Measurements from ENCODE around the gene CHID1.

The CHID1 gene

DNA sequence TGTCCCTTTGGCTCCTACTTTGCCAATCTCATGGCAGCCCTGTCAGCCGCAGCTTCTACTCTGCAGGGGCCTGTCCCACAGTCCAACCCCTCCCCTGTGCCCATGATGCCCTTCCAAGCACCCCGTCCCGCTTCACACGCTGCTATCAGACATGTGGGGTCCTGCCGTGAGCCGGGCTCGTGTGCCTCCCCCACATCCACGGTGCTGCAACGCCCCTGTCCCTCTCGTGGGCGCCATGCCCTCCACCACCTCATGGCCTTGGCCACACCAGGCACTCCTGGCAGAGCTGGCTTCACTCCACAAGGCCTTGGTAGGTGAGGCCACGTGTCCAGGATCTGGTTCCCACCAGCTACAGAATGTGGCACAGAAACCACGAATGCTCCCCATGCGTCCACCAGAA lies 23.0 kb downstream of the CHID1 start:
- TF ChIP-seq, protein P1, sequence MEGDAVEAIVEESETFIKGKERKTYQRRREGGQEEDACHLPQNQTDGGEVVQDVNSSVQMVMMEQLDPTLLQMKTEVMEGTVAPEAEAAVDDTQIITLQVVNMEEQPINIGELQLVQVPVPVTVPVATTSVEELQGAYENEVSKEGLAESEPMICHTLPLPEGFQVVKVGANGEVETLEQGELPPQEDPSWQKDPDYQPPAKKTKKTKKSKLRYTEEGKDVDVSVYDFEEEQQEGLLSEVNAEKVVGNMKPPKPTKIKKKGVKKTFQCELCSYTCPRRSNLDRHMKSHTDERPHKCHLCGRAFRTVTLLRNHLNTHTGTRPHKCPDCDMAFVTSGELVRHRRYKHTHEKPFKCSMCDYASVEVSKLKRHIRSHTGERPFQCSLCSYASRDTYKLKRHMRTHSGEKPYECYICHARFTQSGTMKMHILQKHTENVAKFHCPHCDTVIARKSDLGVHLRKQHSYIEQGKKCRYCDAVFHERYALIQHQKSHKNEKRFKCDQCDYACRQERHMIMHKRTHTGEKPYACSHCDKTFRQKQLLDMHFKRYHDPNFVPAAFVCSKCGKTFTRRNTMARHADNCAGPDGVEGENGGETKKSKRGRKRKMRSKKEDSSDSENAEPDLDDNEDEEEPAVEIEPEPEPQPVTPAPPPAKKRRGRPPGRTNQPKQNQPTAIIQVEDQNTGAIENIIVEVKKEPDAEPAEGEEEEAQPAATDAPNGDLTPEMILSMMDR (IDR thresholded peaks at IDR 0.05; ENCODE audit: insufficient read depth, low read length, poor library complexity, severe bottlenecking), result no peak
- H3K27me3 ChIP-seq (replicated peaks; ENCODE audit: control insufficient read depth, insufficient read depth, low read length), result no peaks in the 10 kb centered on the region
- H3K36me3 ChIP-seq (ENCODE audit: control insufficient read depth, insufficient read depth, low read length), result peaks cover 10% of the 10 kb centered on the region
- no peak for DNase-seq (ENCODE audit: extremely low read depth, insufficient read length)
- no peak overlapping the region for H3K4me3 ChIP-seq (replicated peaks; ENCODE audit: low read depth, low read length)

- Histone ChIP-seq H3K4me3 (replicated peaks; ENCODE audit: low read depth, low read length) (no peak overlapping the region), H3K27me3 (replicated peaks; ENCODE audit: control insufficient read depth, insufficient read depth, low read length) (no peaks in the 10 kb centered on the region), H3K36me3 (ENCODE audit: control insufficient read depth, insufficient read depth, low read length) (peaks cover 10% of the 10 kb centered on the region)
- TF ChIP-seq, protein P1 (IDR thresholded peaks at IDR 0.05; ENCODE audit: insufficient read depth, low read length, poor library complexity, severe bottlenecking), result no peak
- no peak for DNase-seq (ENCODE audit: extremely low read depth, insufficient read length)
These were observed 24.0 kb downstream of the CHID1 start for GRCh38 chr11:886568-886967.

GRCh38 chr11:884578-885070 lies 26.0 kb downstream of the CHID1 start:
- Histone ChIP-seq H3K27me3 (replicated peaks; ENCODE audit: control insufficient read depth, insufficient read depth, low read length) (no peaks in the 10 kb centered on the region), H3K4me3 (replicated peaks; ENCODE audit: low read depth, low read length) (no peak overlapping the region), H3K36me3 (ENCODE audit: control insufficient read depth, insufficient read depth, low read length) (peaks cover 13% of the 10 kb centered on the region)
- TF ChIP-seq, protein P1 (IDR thresholded peaks at IDR 0.05; ENCODE audit: insufficient read depth, low read length, poor library complexity, severe bottlenecking), result no peak
- DNase-seq (ENCODE audit: extremely low read depth, insufficient read length), result no peak

DNA sequence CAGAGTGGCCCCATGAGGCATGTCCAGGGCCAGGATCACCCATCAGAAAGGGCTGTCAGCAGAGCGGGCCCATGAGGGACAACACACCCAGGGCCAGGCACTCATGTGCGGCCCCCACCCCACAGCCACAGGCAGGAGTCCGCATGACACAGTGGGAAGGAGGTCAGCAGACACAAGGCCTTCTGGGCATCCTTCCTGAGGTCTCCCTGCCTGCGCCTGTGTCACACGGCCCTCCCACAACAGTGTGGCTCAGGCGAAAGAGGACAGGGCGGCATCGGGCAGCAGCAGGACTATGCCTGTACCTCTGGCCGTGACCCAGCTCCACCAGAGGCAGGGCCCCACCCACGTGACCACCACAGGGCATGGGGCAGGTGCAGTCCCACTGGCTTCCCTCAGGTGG lies 27.1 kb downstream of the CHID1 start:
- TF ChIP-seq, protein P1 (IDR thresholded peaks at IDR 0.05; ENCODE audit: insufficient read depth, low read length, poor library complexity, severe bottlenecking), result no peak
- Histone ChIP-seq H3K36me3 (ENCODE audit: control insufficient read depth, insufficient read depth, low read length) (peaks cover 15% of the 10 kb centered on the region), H3K4me3 (replicated peaks; ENCODE audit: low read depth, low read length) (no peak overlapping the region), H3K27me3 (replicated peaks; ENCODE audit: control insufficient read depth, insufficient read depth, low read length) (no peaks in the 10 kb centered on the region)
- DNase-seq (ENCODE audit: extremely low read depth, insufficient read length), result no peak

DNA sequence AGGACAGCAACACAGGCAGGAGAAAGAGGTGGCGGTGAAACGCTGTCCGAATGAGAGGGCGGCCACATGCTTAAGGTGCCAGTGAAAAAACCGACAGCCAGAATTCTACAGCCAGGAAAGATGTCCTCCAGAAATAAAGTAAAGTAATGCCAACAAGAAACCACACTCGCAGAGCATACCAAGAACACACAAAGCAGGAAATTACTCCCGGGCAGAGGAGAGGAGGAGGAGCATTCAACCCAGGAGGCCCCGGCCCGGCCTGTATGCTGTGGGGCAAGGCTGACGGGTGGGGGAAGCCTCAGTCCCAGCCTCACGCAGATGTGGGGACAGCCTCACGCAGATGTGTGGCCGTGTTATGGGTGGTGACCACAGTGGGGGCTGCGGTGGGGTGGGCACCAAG lies 28.0 kb downstream of the CHID1 start:
- Histone ChIP-seq H3K36me3 (ENCODE audit: control insufficient read depth, insufficient read depth, low read length) (peaks cover 14% of the 10 kb centered on the region), H3K27me3 (replicated peaks; ENCODE audit: control insufficient read depth, insufficient read depth, low read length) (no peaks in the 10 kb centered on the region)
- TF ChIP-seq, protein P1 (IDR thresholded peaks at IDR 0.05; ENCODE audit: insufficient read depth, low read length, poor library complexity, severe bottlenecking), result no peak

DNA sequence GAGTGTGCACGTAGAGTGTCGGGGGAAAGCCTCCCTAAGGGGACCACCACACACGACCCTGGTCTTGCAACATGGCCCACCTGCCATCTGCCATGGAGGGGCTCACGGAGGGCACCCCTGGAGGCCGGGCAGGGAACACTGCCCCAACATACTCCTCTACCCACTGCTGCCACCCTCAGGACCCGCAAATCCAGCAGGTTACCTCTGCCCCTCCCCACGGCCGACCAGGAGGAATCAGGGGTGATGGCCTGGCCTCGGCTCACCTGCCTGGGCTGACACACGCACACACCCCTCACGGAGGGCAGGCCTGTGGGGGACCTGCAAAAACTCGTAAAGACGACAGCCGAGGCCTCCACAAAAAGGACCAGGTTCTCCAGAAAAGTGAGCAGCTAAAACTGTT lies 30.2 kb downstream of the CHID1 start:
- Histone ChIP-seq H3K4me3 (replicated peaks; ENCODE audit: low read depth, low read length) (no peak overlapping the region), H3K36me3 (ENCODE audit: control insufficient read depth, insufficient read depth, low read length) (peaks cover 11% of the 10 kb centered on the region), H3K27me3 (replicated peaks; ENCODE audit: control insufficient read depth, insufficient read depth, low read length) (no peaks in the 10 kb centered on the region)
- TF ChIP-seq, protein P1 (IDR thresholded peaks at IDR 0.05; ENCODE audit: insufficient read depth, low read length, poor library complexity, severe bottlenecking), result no peak
- DNase-seq (ENCODE audit: extremely low read depth, insufficient read length), result no peak

More for the DNA sequence above, 28.0 kb downstream of the CHID1 start:
- DNase-seq (ENCODE audit: extremely low read depth, insufficient read length), result no peak
- no peak overlapping the region for H3K4me3 ChIP-seq (replicated peaks; ENCODE audit: low read depth, low read length)
